NCI-H2227 treated with DMSO at 0.1 percent for 48 hours (cell line): Measurements from ENCODE around the gene BRAF.
"Not testable (repeated sequence)": the region's sequence is repeated elsewhere in the genome, so short reads cannot be mapped to it uniquely, and the experiment has no call there.

ENCODE experiments used
- DNase-seq: peaks from one replicate; lab custom pipeline; 2025; lab: John Stamatoyannopoulos, UW

Gene BRAF

GRCh38 chr7:140924821-140925421, at the start of gene BRAF:
Gene BRAF (minus strand): TSS chr7:140924929. CDS start chr7:140924703, 226 bp downstream.
- DNase-seq = peak; percentile 91

- no peak for DNase-seq
Observed at GRCh38 chr7:140972876-140973829, 48.4 kb upstream of the BRAF start.

- DNase-seq = no peak
Observed at GRCh38 chr7:140972344-140972743, 47.6 kb upstream of the BRAF start.

- DNase-seq = no peak
Observed at GRCh38 chr7:140967438-140967837, 42.7 kb upstream of the BRAF start.

- DNase-seq = no peak
Observed at GRCh38 chr7:140966561-140967233, 42.0 kb upstream of the BRAF start.

- no peak for DNase-seq
Observed at GRCh38 chr7:140961117-140961516, 36.4 kb upstream of the BRAF start.

GRCh38 chr7:140956997-140957396, 32.3 kb upstream of the BRAF start:
- DNase-seq = not testable (repeated sequence)

- DNase-seq = no peak
Observed at GRCh38 chr7:140945940-140946339, 21.2 kb upstream of the BRAF start.

- not testable (repeated sequence) for DNase-seq
Observed at GRCh38 chr7:140942242-140942641, 17.5 kb upstream of the BRAF start.

- DNase-seq = no peak
Observed at GRCh38 chr7:140940898-140941297, 16.2 kb upstream of the BRAF start.

GRCh38 chr7:140937702-140938264, 13.1 kb upstream of the BRAF start:
- DNase-seq = no peak

- DNase-seq = no peak
Observed at GRCh38 chr7:140928491-140929309, 4.0 kb upstream of the BRAF start.

GRCh38 chr7:140927945-140928344, 3.2 kb upstream of the BRAF start:
- DNase-seq = not testable (repeated sequence)

- DNase-seq = no peak
Observed at GRCh38 chr7:140927351-140927750, 2.6 kb upstream of the BRAF start.

GRCh38 chr7:140926021-140926817, 1.5 kb upstream of the BRAF start:
- no peak for DNase-seq

- DNase-seq = peak; percentile 71
Observed at GRCh38 chr7:140924019-140924820, 509 bp downstream of the BRAF start.

GRCh38 chr7:140923358-140924006, 1.2 kb downstream of the BRAF start:
- DNase-seq = peak; percentile 18

- no peak for DNase-seq
Observed at GRCh38 chr7:140922741-140923345, 1.9 kb downstream of the BRAF start.

GRCh38 chr7:140920745-140921144, 4.0 kb downstream of the BRAF start:
- no peak for DNase-seq
